ENCODE measurements around the gene TMEM131.
"Not testable (repeated sequence)": the region's sequence is repeated elsewhere in the genome, so short reads cannot be mapped to it uniquely, and the experiment has no call there.

Gene TMEM131

DNA sequence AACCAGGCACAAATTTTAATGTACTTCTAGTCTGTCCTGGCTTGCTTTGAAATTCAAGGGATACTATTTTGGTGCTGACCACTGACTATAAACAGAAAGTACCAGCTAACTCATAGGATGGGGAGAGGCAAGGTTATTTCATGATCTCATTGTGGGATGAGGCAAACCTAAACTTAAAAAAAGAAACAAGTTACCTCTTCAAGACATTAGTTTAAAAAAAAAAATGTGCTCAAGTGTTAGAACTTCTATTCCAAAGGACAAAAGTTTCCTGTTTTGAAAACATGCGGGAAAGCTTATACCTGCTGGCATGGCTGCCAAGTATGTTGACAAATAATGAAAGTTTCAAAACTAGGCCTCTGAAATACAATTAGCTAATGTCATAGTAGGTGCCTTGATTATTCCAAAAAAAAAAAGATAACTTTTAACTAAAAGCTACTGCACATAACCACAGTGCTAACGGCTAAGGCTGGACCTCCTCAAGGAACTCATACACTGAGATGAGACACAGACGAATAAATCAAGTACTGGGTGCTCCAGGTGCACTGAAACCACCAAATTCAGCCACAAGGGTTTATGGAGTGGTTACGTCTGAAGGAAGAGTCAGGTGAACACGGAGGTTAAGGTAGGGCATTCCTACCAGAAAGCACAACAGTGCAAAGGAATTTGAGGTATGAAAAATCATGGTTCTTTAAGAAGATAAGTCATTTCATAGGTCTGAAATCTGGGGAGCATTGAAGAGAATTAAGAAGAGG lies 38.1 kb downstream of the TMEM131 start:
- no peak for DNase-seq (ENCODE audit: low spot score)

DNA sequence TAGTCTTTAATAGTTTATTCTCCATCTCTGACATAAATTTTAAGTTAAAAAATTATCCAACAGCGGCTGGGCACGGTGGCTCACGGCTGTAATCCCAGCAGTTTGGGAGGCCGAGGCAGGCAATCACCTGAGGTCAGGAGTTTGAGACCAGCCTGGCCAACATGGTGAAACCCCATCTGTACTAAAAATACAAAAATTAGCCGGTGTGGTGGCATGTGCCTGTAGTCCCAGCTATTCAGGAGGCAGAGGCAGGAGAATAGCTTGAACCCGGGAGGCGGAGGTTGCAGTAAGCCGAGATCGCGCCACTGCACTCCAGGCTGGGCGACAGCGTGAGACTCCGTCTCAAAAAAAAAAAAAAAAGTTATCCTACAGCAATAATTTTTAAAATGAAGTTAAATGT lies 39.0 kb downstream of the TMEM131 start:
- not testable (repeated sequence) for DNase-seq (ENCODE audit: low spot score)

- no peak for DNase-seq (ENCODE audit: low spot score)
These were observed 41.9 kb downstream of the TMEM131 start for GRCh38 chr2:97953853-97954252.

DNA sequence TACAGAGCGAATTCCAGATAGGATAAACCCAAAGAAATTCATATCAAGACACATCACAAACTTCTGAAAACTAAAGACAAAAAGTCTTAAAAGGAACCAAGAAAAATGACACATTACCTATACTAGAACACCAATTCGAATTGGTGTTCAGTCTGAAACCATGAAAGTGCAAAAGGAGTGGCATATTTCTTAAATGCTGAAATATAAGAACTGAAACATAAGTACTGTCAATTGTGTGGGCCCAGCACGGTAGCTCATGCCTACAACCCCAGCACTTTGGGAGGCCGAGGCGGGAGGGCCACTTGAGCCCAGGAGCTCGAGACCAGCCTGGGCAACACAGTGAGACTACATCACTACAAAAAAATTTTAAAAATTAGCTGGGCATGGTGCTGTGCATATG lies 43.4 kb downstream of the TMEM131 start:
- no peak for DNase-seq (ENCODE audit: low spot score)

DNA sequence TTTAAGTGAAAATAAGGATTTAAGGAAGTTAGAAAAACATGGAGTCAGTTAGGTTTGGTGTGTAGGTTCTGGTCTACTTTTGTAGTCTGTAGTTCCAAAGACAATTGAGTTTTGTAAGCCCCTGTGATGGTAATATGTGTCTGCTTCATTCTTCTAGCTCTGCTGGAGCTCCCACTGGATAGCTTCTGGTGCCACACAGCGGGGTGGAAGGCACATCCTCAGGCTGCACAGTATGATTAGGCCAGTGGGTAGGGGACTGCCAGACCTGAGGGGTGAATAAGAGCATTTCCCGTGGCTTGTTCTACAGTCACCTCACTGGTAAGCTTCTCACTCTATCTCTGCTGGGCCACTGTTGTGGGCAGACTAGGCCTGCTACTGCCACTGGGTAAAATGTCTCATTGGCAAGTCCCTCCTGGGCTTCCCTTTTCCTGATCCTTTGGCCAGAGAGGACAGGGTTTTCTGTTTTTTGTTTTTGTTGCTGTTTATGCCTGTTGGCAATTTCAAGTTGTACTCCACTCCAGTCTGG lies 44.5 kb downstream of the TMEM131 start:
- DNase-seq (ENCODE audit: low spot score), result no peak

GRCh38 chr2:97950329-97951154 lies 45.2 kb downstream of the TMEM131 start:
- DNase-seq (ENCODE audit: low spot score), result no peak

DNA sequence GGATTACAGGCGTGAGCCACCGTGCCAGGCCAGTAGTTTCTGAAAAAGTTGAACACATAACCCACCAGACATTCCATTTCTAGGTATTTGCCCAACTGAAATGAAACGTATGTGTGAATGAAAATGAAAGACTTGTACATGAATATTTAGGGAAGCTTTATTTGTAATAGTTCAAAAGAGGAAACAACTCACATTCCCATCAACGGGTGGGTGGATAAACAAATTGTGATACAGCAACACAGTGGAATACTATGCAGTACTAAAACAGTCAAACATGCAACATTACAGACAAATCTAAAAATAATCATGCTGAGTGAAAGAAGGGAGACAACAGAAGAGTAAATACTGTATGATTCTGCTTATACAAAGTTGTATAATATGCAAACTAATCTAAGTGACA lies 46.8 kb downstream of the TMEM131 start:
- DNase-seq (ENCODE audit: low spot score), result no peak

- no peak for DNase-seq (ENCODE audit: low spot score)
These were observed 50.0 kb downstream of the TMEM131 start for GRCh38 chr2:97945791-97946190.

- no peak for DNase-seq (ENCODE audit: low spot score)
These were observed 58.9 kb downstream of the TMEM131 start for GRCh38 chr2:97936881-97937280.

DNA sequence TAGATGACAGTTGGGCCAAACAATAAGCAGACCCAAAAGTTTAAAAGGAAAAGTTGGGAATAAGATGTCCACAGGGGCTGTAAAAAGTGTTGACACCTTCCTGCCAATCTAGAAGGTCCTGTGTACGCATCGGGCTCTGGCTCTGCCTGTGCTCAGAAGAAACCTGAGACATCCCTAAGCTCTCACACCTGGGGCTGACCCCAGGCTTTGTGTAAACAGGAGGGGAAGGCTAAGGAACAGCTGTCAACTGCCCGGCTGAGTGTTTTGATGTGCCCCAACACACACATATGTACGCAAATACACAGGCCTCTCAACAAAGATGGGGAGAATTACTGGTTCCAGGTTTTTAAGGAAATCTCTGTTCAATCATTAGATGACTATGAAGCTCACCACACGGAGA lies 59.5 kb downstream of the TMEM131 start:
- DNase-seq (ENCODE audit: low spot score), result no peak

DNA sequence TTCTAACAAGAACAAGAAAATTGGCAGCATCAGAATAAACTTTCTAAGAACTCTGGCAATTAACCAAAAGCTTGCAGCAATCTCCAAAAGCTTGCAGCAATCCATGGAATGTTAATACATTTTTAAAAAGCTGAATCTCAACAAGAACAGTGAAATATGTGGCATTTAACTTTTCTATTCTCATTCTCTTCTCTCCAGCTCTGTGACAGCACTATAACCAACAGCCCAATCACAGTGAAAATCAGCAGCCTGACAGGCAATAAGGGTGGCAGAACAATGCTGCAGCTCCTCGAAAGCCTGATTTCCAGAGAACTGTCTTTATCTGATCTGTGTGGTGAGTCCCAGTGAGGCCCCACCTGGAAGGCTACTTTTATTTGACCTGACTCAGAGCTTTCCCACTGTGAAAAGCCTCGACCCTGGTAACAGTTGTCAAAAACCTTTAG lies 60.0 kb downstream of the TMEM131 start:
- no peak for DNase-seq (ENCODE audit: low spot score)

DNA sequence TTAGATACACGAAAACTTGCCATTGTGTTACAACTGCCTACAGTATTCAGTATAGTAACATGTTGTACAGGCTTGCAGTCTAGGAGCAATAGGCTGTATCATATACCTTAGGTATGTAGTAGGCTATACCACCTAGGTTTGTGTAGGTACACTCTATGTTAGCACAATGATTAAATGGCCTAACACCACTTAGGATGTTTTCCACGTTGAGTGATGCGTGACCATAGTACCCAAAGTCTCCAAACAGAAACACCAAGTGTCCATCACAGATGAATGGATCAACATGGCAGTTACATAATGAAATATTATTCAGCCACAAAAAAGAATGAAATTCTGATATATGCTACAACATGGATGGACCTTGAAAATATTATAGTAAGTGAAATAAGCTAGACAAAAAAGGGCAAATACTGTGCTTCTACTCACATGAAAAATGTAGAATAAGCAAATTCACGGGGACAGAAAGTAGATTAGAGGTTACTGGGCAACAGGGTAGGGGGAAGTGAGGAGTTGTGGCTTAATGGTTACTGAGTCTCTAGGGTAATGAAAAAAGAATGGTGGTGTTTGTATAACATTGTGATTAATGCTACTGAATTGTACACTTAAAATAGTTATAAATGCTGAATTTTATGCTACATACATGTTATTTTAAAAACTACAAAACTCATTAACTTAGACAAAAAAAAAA lies 62.6 kb downstream of the TMEM131 start:
- no peak for DNase-seq (ENCODE audit: low spot score)

DNA sequence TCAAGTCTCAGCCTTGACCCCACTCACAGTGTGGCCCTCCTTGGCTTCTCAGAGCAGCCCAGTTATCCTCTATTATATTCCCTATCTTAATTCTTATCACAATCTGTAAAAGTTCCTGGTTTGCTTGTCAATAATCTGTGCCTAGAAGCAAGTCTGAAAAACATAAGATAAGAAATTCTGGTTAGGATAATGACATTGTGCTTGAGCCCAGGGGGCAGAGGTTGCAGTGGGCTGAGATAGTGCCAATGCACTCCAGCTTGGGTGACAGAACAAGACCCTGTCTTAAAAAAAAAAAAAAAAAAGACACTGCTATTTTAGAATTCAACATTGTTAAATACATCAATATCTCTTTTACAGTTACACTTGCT lies 63.9 kb downstream of the TMEM131 start:
- no peak for DNase-seq (ENCODE audit: low spot score)

DNA sequence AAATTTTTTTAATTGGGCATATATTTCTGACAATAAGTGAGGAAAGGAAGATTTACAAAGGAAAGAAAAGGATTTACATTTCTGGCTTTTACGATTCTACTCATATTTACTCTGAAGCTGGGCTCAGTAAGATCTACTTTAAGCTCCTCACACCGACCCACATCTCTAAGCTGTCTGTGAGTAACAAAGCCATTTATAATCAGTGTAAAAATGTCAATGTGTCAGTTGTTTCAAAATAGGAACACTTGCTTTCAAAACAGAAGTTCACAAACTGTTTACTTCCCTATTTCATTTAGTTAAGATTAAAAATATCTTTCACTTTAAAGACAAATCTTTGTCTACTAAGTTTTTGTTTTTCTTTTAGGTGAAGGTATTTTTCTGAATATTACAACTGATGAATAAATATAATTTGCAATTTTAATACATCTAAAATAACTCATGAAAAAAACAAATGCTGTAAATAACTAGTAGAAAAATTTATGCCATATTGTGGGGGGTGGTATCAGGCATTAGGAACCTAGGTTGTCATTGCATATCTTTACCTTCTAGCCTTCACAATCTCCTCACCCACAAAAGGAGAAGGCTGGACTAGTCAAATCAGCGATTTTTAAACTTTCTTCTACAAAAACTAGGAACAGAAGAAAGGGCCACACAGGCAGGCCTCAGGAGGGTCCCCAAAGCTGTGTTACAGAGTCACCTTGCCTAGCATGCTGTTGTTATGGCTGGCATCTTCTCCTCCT lies 64.5 kb downstream of the TMEM131 start:
- DNase-seq (ENCODE audit: low spot score), result no peak

DNA sequence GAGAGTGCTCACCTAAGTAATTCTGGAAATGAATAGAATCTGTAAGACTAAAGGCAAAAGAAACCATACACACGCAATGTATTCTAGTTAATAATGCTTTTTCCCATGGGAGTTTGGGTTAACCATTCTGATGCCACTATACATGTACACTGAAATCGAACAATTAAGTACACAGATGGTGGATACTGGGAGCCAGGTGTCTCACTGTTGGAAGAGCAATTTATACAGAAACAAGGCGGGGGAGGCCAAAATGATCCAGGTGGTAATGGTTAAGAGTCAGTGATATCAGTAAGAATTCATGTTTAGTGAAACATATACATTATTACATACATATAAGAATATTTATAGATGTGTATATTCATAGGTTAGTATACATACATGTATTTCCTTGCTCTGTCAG lies 67.2 kb downstream of the TMEM131 start:
- DNase-seq (ENCODE audit: low spot score), result no peak

- no peak for DNase-seq (ENCODE audit: low spot score)
These were observed 68.8 kb downstream of the TMEM131 start for GRCh38 chr2:97926946-97927345.

DNA sequence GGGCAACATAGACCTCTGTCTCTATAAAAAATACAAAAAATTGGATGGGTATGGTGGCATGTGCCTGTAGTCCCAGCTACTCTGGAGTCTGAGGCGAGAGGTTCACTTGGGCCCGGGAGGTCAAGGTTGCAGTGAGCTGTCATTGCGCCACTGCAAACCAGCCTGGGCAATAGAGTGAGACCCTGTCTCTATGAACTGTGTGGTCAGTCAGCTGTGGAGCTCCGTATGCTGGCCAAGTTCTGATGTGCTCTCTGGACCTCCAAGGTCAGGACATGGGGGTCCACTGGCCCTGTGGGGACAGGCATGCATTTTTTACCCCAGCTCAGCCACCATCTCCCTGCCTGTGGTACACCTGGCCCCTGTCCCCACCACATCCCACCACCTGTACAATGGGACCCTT lies 71.6 kb downstream of the TMEM131 start:
- no peak for DNase-seq (ENCODE audit: low spot score)

GRCh38 chr2:97919858-97920257 lies 75.9 kb downstream of the TMEM131 start:
- DNase-seq (ENCODE audit: low spot score), result no peak

- no peak for DNase-seq (ENCODE audit: low spot score)
These were observed 76.9 kb downstream of the TMEM131 start for GRCh38 chr2:97918818-97919217.

DNA sequence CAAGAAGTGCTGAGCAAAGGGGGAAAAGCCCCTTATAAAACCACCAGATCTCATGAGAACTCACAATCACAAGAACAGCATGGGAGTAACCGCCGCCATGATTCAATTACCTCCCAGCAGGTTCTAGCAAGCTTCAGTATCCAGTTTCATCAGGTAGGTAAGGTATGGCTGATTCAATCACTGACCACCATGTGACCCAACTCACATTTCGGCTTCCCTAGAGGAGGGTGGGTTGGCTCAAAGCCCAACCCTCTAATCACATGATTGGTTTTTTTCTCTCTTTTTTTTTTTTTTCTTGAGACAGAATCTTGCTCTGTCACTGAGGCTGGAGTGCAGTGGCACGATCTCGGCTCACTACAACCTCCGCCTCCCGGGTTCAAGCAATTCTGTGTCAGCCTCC lies 78.1 kb downstream of the TMEM131 start:
- not testable (repeated sequence) for DNase-seq (ENCODE audit: low spot score)

GRCh38 chr2:97914691-97915213 lies 81.0 kb downstream of the TMEM131 start:
- DNase-seq (ENCODE audit: low spot score), result no peak

DNA sequence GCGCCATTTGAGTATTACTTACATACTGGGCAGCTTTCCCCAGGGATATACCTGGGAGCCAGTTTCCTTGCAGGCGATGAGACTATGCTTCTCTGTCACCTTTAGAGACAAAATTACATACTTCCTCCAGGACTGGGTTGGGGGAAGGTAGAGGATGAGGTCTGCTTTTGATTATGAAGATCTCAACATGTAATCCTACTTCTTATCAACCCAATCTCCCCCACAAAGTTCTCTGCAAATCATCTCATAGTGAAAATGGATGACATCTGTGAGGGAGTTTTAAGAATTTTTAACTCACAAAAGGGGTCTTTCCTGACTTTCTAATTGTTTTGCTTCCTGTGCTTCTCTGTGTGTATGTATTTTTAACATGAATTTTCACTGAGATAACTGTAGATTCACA lies 81.9 kb downstream of the TMEM131 start:
- DNase-seq (ENCODE audit: low spot score), result no peak

Measured in HuH-7.5 (cell line).